Kidney capillary endothelial cell (primary cell): Measurements from ENCODE around the gene GMDS.

ENCODE experiments used
- DNase-seq: peaks from one replicate; pipeline ENCODE4 v3.0.0-alpha.2; 2018; ENCODE audit warnings: low spot score

The GMDS gene

GRCh38 chr6:1644516-1645060 is 600.8 kb downstream of the GMDS start:
- no peak for DNase-seq

DNA sequence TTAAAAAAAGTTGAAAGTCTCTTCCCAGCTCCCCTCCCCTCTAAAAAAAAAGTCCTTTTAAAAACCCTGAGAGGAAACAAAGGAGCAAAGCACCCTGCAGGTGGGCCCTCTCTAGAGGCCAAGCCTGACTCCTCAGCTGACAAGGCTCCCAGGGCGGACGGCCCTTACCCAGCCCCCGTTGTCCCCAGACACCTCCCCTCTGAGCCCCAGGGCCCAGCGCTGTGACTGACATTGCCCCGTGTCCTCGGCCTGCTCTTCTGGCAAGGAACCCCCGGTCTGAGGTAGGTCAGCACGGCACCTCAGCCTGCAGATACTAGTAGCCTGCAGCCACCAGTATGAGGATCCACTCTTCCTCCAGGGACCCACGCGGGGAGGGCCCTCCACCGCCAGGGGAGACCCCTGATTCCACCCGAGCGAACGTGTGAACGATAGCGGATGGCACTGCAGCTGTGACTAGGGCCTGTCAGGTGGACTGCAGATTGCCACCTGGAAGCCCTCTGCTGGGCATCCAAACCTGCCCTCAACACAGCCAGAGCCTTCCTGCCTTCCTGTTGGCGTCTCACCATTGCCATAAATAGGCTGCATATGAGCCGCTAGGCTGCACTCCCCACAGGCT is 601.5 kb downstream of the GMDS start:
- DNase-seq: no peak

DNA sequence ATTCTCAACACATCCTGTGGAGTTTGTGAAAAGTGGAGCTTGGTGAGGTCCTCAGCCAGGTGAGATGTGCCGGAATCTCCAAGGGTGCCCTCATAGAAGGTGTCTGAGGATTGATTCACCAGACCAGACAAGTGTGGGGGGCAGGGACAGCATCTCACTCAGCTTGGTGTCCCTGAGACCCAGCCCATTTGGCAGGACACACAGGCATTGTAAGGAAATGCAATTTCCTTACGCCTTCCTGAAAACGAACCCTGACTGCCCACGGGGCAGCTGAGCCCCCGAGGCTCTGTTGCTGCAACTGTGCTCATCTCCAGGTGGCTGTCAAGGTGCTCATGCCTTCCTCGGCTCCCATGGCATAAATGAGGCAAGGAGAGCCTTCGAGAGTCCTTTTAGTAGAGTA is 602.3 kb downstream of the GMDS start:
- no peak for DNase-seq

- DNase-seq: no peak
Measured at GRCh38 chr6:1641343-1641885, 604.0 kb downstream of the GMDS start.

GRCh38 chr6:1640476-1640875 is 604.9 kb downstream of the GMDS start:
- no peak for DNase-seq

DNA sequence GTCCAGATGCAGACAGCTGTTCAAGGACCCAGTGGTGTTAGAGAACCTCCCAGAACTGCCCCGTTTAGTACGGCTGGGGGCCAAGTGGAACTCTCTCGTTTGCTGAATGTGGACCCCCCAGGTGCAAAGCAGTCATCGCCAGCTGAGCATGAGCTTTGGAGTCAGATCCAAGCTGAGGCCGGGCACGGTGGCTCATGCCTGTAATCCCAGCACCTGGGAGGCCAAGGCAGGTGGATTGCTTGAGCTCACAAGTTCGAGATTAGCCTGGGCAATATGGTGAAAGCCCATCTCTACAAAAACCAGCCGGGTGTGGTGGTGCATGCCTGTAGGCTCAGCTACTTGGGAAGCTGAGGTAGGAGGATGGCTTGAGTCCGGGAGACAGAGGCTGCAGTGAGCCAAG is 606.0 kb downstream of the GMDS start:
- no peak for DNase-seq

GRCh38 chr6:1636971-1637871 is 608.2 kb downstream of the GMDS start:
- no peak for DNase-seq

GRCh38 chr6:1636272-1636825 is 609.1 kb downstream of the GMDS start:
- DNase-seq: no peak

GRCh38 chr6:1635305-1636010 is 609.9 kb downstream of the GMDS start:
- DNase-seq: no peak

DNA sequence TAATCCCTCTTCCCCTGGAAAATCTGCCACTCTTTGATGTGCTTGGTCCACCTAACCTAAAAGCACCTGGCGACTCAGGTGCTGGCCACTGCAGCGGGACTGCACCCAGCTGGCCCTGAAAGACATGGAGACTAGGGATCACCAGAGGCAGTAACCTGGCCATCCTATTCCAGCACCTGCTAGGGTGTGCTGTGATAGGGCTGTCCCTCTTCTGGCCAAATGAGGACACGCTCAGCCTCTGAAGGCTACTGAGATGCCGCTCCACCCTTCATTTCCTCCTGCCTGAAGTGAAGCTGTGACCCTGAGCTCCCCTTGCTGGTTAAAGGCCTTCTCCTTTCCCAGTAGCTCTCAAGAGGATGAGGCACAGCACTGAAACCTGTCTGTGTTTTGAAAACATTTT is 611.3 kb downstream of the GMDS start:
- DNase-seq: no peak

- no peak for DNase-seq
Measured at GRCh38 chr6:1633366-1634021, 611.9 kb downstream of the GMDS start.

GRCh38 chr6:1631251-1631650 is 614.2 kb downstream of the GMDS start:
- no peak for DNase-seq

- DNase-seq: no peak
Measured at GRCh38 chr6:1630771-1631217, 614.6 kb downstream of the GMDS start.

DNA sequence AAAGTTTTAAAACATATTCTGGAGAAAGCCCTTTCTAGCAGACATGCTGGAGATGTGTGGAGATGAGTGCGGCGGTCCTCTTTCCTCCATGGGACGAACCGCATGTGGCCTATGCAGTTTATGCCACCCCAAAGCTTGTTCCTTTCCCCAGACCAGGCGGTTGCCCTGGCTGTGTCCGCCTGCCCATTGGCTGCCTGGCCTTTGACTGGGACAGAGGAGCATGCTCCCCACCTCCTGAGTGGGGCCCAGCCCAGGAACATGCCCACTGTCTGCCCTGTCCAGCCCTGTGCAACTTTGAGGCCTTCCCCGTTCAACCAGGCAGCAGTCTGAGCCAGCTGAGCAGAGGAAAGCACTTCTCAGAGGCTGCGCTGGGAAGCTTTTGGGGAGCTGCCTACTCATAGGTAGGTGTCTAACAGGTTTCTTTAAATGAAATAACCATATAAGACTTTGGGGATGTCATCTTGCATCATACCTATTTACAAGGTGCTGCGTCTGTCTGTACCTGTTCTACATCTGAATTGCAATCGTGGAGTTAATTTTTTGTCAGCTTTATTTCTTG is 615.1 kb downstream of the GMDS start:
- DNase-seq: no peak

GRCh38 chr6:1629316-1629715 is 616.1 kb downstream of the GMDS start:
- no peak for DNase-seq

DNA sequence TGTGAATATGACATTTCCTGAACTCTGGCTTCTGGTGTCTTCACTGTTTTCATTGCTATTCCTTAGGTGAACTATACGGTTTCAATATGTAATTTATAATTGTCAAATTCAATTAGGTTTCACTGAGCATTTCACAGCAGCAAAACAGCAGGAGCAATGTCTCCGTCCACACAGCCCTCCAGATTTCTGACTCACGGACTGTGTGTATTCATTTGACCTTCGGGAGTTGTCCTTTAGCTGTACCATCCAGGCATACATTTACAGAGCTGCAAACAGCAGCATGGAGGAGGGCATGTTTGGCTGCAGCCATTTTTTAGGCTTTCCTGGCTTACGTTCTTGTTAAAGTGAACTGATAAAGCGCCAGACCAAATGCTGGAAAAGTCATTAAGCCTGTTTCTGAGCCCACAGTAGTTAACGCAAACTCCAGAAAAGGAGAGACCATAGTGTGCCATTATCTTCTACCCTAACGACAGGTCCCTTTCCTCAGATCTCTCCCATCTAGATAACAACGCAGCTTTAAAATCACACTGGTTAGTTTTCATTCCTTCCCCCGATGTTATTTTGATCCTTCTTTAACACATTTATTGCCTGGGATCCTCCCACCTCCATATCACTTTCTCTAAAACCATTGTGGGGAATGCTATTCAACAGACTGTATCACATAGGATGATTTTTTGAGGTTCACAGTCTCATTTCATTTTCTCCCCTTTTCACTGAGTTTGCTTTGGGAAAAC is 617.4 kb downstream of the GMDS start:
- DNase-seq: no peak

DNA sequence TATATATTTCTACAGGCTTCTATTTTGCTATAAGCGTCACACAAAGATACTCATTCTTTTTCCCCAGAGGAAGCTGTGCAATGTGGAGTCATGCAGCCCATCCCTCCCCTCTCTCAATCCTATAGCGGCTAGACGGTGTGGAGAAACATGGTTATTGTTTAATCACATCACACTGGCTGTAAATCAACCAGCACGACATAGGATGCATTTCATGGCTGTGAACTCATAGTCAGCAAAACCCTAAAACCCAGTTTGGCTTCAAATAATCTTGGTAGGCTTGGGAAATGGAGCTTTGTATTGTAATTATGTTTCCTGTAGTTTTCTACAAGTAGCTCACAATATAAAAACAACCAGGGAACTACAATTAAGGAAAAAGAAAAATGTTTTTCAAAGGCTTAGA is 618.9 kb downstream of the GMDS start:
- no peak for DNase-seq

GRCh38 chr6:1625794-1626435 is 619.5 kb downstream of the GMDS start:
- no peak for DNase-seq

- DNase-seq: peak; percentile 69
Measured at GRCh38 chr6:1624851-1625781, 620.3 kb downstream of the GMDS start.
